Measurements from ENCODE around the gene ABCG8.

Gene ABCG8

GRCh38 chr2:43839776-43840564 is 1.2 kb downstream of the ABCG8 start:
- H3K27me3 Mint-ChIP-seq (ENCODE audit: low read depth) = no peaks in the 10 kb centered on the region
- H3K4me3 Mint-ChIP-seq = no peak overlapping the region
- H3K36me3 Mint-ChIP-seq (ENCODE audit: low read depth) = no peaks in the 10 kb centered on the region
- H3K9me3 Mint-ChIP-seq = no peaks in the 10 kb centered on the region
- TF ChIP-seq, protein P1, sequence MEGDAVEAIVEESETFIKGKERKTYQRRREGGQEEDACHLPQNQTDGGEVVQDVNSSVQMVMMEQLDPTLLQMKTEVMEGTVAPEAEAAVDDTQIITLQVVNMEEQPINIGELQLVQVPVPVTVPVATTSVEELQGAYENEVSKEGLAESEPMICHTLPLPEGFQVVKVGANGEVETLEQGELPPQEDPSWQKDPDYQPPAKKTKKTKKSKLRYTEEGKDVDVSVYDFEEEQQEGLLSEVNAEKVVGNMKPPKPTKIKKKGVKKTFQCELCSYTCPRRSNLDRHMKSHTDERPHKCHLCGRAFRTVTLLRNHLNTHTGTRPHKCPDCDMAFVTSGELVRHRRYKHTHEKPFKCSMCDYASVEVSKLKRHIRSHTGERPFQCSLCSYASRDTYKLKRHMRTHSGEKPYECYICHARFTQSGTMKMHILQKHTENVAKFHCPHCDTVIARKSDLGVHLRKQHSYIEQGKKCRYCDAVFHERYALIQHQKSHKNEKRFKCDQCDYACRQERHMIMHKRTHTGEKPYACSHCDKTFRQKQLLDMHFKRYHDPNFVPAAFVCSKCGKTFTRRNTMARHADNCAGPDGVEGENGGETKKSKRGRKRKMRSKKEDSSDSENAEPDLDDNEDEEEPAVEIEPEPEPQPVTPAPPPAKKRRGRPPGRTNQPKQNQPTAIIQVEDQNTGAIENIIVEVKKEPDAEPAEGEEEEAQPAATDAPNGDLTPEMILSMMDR (IDR thresholded peaks at IDR 0.05; ENCODE audit: unreplicated experiment in 3 of 3) = no peak
- H3K4me1 Mint-ChIP-seq = no peaks in the 10 kb centered on the region
- no peak overlapping the region for H3K27ac Mint-ChIP-seq

DNA sequence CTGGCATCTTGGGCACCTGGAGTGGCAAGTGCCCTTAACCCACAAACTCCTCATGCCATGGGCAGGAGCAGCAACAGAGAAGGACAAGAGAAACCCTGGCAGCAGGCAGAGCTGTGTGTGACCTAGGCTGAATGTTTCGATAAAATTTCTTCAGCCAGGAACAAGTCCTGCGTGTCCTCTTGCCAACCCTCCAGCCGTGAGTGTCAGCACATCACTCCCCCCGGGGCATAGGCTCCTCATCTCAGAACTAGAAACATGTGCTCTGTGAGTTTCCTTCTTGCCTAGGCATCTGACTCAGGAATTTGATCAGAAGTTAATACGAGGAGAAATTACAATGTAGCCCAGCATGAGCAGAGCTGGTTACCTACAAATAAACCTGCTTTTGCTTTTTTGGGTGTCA is 2.2 kb downstream of the ABCG8 start:
- Mint-ChIP-seq H3K27me3 (ENCODE audit: low read depth) (peaks cover 1% of the 10 kb centered on the region), H3K9me3 (no peaks in the 10 kb centered on the region), H3K36me3 (ENCODE audit: low read depth) (no peaks in the 10 kb centered on the region), H3K27ac (no peak overlapping the region), H3K4me3 (no peak overlapping the region), H3K4me1 (no peaks in the 10 kb centered on the region)
- TF ChIP-seq, protein P1 (IDR thresholded peaks at IDR 0.05; ENCODE audit: unreplicated experiment in 3 of 3) = no peak

- no peaks in the 10 kb centered on the region for H3K36me3 Mint-ChIP-seq (ENCODE audit: low read depth)
- TF ChIP-seq, protein P1 (IDR thresholded peaks at IDR 0.05; ENCODE audit: unreplicated experiment in 3 of 3) = no peak
- H3K27me3 Mint-ChIP-seq (ENCODE audit: low read depth) = peaks cover 5% of the 10 kb centered on the region
- no peak overlapping the region for H3K27ac Mint-ChIP-seq
- H3K4me1 Mint-ChIP-seq = no peaks in the 10 kb centered on the region
- no peaks in the 10 kb centered on the region for H3K9me3 Mint-ChIP-seq
- H3K4me3 Mint-ChIP-seq = no peak overlapping the region
Measured at GRCh38 chr2:43841949-43842865, 3.4 kb downstream of the ABCG8 start.

GRCh38 chr2:43842866-43843226 is 4.1 kb downstream of the ABCG8 start:
- H3K9me3 Mint-ChIP-seq = no peaks in the 10 kb centered on the region
- no peaks in the 10 kb centered on the region for H3K36me3 Mint-ChIP-seq (ENCODE audit: low read depth)
- no peaks in the 10 kb centered on the region for H3K4me1 Mint-ChIP-seq
- peaks cover 5% of the 10 kb centered on the region for H3K27me3 Mint-ChIP-seq (ENCODE audit: low read depth)
- H3K4me3 Mint-ChIP-seq = no peak overlapping the region
- no peak overlapping the region for H3K27ac Mint-ChIP-seq
- TF ChIP-seq, protein P1 (IDR thresholded peaks at IDR 0.05; ENCODE audit: unreplicated experiment in 3 of 3) = no peak

DNA sequence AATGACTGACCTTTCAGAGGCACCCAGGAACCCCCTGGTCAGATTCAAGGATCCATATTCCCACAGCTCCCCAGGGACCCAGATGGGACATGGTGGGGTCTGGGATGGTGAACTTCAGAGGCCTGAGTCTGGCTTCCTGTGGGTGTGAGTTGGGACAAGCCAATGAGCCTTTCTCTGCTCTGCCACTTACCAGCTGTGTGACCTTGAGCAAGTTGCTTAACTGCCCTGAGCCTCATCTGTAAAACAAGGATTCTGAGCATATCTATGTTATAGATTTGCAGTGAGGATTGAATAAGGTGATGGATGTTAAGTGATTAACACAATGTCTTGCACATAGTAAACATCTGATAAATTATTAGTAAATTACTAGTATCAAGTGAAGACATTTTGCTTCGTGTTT is 6.4 kb downstream of the ABCG8 start:
- TF ChIP-seq, protein P1 (IDR thresholded peaks at IDR 0.05; ENCODE audit: unreplicated experiment in 3 of 3) = no peak
- Mint-ChIP-seq H3K27me3 (ENCODE audit: low read depth) (peaks cover 5% of the 10 kb centered on the region), H3K4me1 (no peaks in the 10 kb centered on the region), H3K4me3 (no peak overlapping the region), H3K27ac (no peak overlapping the region), H3K36me3 (ENCODE audit: low read depth) (no peaks in the 10 kb centered on the region), H3K9me3 (no peaks in the 10 kb centered on the region)
